SKM-1 (cell line): ENCODE data around the gene PHACTR1.
A peak's percentile ranks its signal among the peaks of the same experiment; 100 is the strongest.

Experiments used
- DNase-seq: peaks from one replicate; lab custom pipeline; 2025; ENCODE audit not compliant: unreplicated experiment; lab: John Stamatoyannopoulos, UW

The PHACTR1 gene

DNA sequence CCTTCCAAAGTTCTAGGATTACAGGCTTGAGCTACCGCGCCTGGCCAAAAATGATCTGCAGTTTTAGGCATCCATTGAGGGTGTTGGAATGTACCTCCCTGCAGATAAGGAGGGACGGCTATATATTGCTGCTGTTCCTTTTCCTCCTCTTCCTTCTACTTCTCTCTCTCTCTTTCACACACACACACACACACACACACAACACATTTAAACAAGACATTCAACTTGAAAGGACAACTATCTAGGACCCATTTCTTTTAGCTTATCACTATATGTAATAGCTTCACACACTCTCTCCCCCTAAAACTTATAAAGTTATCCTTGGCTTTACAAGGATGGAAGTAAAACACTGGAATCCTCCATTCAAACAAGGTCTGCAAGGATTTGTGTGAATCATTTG is 260.6 kb downstream of the PHACTR1 start:
- no peak for DNase-seq

DNA sequence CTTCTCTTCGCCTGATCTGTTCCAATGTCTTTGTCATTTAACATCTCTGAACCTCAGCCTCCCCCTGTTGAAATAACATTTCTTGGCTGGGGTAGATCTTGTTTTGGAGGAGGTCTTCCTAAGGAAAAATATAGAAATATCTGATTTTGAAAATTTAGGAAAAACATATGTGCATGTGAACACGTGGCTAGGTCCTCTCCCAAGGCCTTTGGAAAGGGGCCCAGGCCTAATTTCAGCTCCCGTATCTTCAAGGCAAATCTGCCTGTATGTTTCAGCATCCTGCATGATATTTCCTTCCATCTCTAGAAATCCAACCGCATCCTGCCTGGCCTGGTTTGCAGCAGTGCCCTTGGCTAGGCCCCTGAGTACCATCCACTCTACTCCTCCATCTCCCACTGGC is 261.2 kb downstream of the PHACTR1 start:
- no peak for DNase-seq

DNA sequence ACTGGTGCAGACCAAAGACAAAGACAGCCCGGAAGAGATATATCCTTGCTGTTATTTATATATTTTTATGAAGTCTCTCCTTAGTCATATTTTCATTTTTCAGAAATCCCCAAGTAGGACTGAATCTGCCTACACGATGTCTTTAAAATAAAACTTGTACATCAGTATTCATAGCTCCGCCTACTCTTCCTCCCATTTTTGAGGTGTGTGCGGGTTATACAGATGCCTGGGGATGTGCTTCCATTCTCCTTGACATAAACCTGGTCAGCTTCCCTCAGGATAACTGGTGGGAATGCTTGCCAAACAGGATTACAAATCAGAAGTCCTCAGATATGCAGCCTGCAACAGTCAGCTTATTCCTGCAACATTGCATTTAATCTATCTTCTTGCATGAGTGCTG is 264.2 kb downstream of the PHACTR1 start:
- no peak for DNase-seq

DNA sequence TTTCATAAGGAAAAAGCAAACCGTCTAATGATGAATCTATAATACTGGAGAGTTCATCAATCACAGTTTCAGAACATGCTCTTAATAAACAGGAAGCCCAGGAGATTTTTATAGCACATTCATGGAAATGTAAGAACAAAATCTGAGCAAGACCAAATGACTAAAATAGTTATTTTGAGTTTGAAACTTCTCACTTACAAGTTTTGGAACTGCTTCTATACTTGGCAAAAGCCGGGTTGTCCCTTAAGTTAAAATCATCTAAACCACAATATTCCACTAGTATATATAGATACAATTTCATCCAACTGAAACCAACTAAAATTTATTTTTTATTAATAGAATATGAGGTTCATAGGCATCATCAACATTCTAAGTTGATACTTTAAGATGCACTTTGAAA is 268.2 kb downstream of the PHACTR1 start:
- no peak for DNase-seq

DNA sequence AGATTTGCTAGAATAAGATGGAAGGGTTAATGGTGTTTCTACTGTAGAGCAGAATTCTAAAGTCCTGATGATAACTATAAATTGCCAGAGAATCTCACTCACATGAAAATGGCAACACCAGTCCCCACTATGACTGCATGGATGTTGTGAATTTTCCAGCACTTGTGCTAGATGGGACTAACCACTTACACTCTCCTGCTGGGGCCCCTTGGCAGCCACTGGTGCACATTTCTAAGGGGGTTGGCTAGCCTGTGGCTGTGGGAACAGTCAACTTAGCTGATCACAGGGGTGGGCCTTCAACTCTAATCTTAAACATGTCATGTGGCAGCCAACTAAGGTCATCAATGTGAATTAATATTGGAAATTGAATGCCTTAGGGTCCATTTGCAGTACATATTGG is 271.2 kb downstream of the PHACTR1 start:
- no peak for DNase-seq

DNA sequence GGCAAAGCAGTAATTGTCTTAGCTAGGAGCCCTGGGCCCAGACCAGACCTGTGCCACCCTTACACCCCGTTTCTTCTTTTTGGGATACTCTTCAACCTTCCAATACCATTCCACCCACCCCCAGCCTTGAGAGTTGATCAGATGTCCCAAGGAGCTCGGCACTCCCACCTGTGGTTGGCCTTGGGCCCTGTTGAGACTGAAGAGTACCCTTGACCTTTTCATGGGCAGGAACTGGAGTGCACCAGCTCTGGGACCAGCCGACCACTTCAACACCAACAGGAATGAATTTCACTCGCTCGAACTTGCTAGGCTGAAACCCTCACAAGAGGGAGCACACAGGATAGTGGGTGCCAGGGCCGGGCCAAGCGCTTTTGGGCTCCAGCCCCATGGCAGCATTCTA is 273.6 kb downstream of the PHACTR1 start:
- DNase-seq = no peak

DNA sequence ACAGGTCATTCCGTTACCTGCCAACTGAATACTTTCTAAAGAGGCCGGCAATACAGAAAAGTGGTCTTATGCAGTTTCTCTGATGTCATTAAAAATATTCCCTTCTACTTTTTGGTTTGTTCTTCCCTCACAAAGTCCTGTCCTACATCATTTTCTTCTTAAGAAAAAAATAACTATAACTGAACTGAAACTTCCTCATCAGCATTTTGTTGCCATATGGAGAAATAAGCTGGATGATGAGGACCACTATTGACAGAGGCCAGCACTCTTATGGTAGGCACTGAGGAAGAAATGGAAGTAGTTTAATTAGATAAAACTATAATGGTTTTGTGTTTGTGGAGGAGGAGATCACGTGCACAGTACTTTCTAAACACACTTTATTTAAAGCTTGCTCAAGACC is 274.9 kb downstream of the PHACTR1 start:
- no peak for DNase-seq

DNA sequence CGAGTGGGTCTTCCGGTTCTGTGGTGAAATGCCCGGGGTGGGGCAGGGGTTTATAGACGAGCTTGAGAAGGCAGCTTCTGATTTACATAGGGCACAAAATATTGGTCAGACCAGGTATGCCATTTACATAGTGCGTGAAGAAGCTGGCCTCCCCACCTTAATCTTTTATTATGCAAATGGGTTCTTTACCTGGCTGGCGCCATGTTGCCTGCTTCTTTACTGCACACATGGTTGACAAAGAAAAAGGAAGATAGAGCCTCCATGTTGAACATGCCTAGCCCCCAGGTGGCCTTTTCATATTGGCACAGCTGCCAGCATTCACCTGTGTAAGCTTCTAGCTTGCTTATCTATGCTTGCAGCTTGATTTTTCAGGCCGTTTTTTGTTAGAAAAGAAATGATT is 276.2 kb downstream of the PHACTR1 start:
- no peak for DNase-seq

DNA sequence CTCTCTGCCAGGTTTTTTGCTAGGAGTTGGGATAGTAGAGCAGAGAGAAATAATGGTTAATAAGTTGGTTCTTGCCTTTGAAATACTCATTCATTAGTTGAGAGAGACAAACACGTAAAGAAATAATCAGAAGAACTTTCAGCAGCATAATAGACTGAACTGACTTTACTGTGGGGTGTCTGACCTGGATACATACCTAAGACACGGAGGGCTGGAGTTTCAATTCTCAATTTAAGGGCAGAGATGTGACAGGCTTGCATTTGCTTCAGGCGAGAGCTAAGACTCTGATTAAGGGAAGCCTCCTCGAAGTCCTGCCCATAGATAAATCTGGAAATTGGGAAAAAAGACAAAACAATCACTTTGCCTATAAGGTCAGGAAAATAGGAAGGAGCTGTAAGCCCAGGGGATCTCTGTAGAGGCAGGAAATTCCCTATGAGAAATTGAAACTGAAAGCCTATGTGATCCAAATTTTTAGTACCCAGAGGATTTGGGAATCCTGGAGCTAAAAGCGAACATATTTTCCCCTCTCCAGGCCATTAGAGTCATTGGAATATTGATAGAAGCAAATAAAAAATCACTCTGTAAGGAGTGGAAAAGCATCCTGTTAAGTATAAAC is 276.8 kb downstream of the PHACTR1 start:
- DNase-seq = no peak

DNA sequence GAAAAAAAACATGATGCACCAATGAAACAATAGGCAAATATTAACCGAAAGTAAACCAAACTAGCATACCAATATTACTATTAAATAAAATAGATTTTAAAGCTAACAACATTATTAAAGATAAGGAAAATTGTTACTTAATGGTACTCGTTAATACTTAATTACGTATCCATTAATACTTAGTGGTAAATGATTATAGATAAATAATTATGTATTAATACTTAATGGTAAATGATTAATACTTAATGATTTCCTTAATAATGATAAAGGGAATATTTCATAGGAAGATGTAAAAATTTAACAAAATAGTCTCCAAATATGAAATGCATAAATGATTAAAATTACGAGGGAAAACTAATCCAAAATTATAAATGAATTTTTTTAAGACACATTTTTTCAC is 278.9 kb downstream of the PHACTR1 start:
- no peak for DNase-seq

DNA sequence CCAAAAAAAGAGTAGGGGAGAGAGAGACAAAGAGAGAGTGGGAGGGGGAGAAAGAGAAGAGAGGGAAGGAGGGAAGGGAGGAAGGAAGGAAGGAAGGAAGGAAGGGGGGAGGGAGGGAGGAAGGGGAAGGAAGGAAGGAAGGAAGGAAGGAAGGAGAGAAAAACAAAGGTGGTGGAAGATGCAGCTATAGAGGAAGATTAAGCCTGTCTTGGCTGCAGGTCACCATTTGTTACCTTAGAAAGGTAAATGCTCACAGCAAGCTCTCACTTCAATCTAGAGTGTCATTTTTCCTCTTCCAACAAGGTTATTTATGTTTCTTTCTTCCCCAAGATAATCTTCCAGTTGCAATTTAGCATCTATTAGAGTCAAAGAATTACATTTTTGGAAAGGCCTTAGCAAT is 284.0 kb downstream of the PHACTR1 start:
- DNase-seq = no peak

DNA sequence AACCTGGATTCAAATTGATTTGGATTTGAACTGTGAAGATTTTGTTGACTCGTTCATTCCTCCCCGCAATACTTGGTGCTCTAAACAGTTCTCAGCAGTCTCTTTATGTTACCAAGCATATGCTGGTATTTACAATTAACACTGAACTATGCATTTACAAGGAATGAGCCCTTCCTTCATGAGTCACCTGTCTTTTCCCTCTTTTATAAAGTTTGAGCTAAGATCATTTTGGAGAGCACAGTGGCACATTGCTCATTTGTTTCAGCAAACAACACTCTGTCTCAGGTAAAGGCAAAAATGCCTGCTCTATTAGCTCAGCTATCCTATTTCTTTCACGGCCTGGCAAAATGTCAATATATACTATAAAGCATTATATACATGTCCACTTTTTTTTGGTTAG is 285.4 kb downstream of the PHACTR1 start:
- DNase-seq = no peak

DNA sequence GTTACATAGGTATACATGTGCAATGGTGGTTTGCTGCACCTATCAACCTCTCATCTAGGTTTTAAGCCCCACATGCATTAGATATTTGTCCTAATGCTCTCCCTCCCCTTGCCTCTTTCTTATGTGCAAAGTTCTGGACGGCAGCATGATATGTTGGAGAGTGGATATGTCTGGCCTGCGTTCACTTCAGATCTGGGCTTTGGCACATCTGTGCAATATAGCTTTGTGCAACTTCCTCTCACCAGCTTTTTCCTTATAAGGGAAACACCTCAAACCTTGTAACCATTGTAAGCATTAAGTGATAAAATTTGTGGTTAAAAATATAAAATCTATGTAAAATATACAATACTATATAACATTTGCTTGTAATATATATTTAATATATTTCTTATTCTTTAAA is 288.0 kb downstream of the PHACTR1 start:
- DNase-seq = peak; percentile 17

DNA sequence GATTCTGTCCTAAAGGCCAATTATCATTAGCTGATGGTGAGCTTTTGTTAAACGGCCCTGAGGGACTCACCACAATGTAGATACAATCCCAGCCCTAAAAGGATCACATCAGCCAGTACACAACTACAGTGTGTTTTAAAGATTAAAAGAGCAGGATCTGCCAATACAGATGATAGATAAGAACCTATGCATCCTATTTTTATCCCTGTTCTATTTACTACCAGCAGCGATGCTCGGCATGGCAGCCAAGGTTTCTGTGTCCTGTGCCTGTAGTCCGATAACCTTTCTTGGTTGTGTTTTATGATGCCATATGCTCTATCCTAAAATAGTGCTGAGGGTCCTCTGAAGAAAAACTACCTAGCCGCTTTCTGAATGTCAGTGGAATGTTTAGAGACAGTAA is 289.4 kb downstream of the PHACTR1 start:
- DNase-seq = no peak

DNA sequence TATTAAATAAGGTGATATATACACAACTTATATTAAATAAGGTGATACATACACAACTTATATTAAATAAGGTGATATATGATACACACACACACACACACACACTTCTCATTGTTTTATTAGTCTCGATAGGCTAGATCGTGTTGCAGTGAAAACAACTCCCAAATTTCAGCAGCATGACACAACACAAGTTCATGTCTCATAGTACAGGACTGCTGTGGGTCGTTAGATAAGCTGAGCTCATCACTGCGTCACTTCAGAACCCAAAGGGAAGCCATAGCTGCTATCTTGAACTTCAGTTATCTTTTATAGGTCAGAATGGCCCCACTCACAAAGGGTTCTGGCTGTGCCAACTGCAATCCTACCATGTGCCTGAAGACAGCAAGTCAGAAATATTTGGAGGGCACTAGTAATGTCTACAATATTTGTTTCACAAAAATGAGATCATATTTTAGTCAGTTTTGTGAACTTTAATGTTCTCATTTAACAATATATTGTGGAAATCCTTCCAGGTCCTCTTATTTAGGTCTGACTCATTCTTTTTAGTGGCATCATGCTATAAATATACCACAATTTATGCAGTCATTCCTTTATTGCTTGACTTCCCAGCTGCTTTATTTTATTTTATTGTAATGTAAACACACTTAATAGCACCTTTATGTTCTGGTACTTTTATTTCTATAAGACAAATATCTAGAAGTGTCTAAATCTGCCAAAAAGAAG is 290.2 kb downstream of the PHACTR1 start:
- DNase-seq = no peak

DNA sequence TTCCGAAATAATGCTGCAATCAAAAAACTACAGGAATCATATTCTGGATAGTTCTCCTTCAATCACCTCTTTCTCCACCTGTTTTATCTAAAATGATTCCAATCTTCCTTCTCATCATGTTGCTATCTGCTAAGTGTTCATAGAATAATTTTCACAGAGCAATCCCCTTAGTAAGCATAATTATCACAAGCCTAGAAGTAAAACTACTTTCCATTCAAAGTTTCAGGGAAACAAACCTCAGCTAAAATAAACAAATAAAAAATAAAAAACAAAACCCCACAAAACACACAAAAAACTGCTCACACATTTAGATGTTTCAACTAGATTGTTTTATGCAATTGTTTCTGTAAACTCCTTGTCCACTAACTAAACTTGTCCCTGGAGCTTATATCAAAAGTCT is 291.2 kb downstream of the PHACTR1 start:
- no peak for DNase-seq

DNA sequence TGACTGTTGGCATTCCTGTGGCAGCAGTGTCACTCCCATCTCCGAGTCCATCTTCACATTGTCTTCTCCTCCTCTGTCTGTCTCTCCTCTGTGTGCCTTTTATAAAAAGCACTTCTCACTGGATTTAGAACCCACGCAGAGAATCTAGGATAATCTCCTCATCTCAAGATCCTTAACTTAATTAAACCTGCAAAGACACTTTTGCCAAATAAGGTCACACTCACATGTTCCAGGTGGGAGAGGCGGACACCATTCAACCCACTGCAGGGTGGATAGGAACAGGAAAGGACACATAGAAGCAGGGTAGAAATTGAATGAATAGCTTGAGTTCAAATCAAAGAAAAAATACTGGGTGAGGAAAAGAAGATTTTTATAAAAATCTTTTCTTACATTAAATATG is 292.5 kb downstream of the PHACTR1 start:
- no peak for DNase-seq

DNA sequence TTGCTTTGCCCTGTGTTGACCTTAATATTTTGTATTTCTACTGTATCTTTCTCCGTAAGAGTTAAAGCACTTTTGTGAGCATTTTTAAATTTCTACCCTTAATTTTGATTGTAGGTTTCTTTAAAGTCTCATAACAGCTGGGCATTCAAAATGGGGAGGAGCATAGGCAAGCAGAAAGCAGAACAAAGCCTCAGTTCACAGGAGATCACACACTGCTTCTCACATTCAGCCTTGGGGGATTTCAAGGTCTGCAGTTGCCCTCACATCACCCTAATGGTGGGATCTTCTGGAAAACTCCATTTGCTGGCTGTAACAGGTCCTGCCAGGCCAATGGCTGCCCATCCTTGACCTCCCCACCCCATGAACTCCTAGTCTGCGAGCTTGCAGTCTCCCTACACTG is 292.9 kb downstream of the PHACTR1 start:
- no peak for DNase-seq

DNA sequence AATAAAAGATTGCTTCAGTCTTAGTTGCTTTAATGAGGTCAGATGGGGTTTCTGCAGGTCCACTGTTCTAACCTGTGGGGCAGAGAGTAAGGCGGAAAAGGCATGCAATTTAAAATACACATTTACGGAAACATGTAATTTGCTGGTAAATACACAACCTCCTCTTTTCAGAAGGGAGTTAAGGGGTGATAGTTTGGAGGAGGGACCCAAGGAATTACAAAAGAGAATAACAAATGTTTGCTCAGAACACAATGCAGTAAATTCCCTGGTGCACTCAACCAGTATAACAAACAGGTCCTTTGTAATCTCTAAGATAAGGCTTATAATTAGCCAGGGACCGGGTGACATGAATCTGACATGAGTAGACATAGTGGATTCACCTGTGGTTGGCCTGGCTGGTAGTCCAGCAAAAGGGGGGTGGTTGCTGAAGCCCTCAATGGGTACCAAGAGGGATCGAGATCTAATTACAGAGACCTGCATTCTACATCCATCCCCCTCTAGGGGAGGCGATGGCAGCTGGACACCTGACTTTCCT is 295.1 kb downstream of the PHACTR1 start:
- DNase-seq = no peak

DNA sequence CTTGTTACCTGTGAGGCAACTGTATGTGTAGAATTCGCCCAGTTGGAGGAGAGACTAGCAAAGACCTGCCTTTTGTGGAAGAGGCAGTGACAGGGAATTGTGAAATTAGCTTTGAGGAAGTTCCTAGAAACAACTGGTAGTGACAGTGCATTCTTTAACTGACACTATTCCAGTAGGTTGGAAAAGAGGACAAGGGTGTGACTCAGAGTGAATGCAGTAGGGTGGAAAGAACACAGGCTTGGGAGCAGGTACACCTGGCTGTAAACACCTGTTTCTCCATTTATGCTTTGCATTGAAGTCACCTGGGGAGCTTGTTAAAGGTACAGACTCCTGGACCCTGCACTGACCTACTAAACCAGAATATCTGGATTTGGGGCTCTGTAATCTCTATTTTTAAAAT is 295.7 kb downstream of the PHACTR1 start:
- peak; percentile 83 for DNase-seq

DNA sequence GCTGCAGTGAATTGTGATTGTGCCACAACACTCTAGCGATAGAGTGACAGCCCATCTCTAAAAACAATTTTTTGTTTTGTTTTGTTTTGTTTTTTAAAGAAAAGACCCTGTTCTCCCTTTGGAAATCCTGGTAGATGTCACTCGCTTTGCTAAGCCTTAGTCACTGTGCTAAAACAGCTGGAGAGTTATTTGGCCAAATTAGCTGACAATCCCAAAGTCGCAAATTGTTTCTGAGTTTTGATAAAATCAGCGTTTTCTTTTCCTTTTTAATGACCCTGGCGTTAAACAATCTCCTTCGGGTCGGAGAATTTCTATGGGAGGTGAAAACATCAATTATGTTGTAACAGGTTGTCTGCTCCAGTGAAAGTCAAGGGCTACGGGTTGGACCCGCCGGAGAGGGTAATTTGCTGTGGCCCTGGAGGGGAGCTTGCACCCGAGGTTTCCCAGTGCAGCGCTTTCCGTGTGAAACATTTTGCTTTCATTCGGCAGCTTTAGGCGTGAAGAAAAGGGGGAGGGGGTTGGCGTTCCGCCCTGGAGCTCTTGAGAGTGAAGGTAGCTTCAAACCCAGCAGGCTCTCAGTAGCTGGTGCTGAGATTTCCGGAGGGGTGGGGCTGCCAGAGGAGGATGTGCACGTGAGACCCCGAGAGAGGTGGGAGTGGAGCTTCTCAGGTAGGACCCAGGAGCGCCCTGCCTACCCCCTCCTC is 296.6 kb downstream of the PHACTR1 start:
- no peak for DNase-seq
